Small intestine (tissue), 7 donors: ENCODE results near the gene NFKBIB. TPM values are rescaled to one million over a fixed set of nuclear protein-coding genes. Genes with fewer than 3 reads are reported as not detected.
"Not testable (repeated sequence)": the region's sequence is repeated elsewhere in the genome, so short reads cannot be mapped to it uniquely, and the experiment has no call there.

Experiments used
- DNase-seq, 2 donors: peaks; one replicate each; pipeline versions ENCODE4 v3.0.0 to v3.0.0-alpha.2; 2013
- FAIRE-seq: peaks from 2 replicates; lab custom pipeline; 2012; peaks lifted over from hg19 to GRCh38; lab: Jason Lieb, UNC
- H3K27ac ChIP-seq, 3 donors: one replicate each; pipeline ENCODE4 v1.5.1; 2013; ENCODE audit warnings: low read length in 2 of 3, mild to moderate bottlenecking in 2 of 3, control low read depth in 1 of 3, inconsistent platforms in 1 of 3, low read depth in 1 of 3, moderate library complexity in 1 of 3
- H3K27me3 ChIP-seq, 3 donors: one replicate each; pipeline ENCODE4 v1.6.1; 2013; ENCODE audit warnings: low read length in 3 of 3, inconsistent platforms in 1 of 3; ENCODE audit not compliant: control insufficient read depth in 3 of 3, insufficient read depth in 3 of 3
- H3K36me3 ChIP-seq, 3 donors: one replicate each; pipeline ENCODE4 v1.6.1; 2013; ENCODE audit warnings: low read length in 3 of 3, inconsistent platforms in 1 of 3, low read depth in 1 of 3, mild to moderate bottlenecking in 1 of 3, moderate library complexity in 1 of 3; ENCODE audit not compliant: control insufficient read depth in 3 of 3, insufficient read depth in 2 of 3
- H3K4me1 ChIP-seq, 3 donors: one replicate each; pipeline ENCODE4 v1.6.1; 2013; ENCODE audit warnings: low read length in 2 of 3, inconsistent platforms in 1 of 3, low read depth in 1 of 3, mild to moderate bottlenecking in 1 of 3, moderate library complexity in 1 of 3; ENCODE audit not compliant: control insufficient read depth in 3 of 3, insufficient read depth in 2 of 3
- H3K4me3 ChIP-seq, 3 donors: one replicate each; pipeline ENCODE4 v1.5.1; 2013; ENCODE audit warnings: low read length in 3 of 3, control low read depth in 1 of 3, inconsistent platforms in 1 of 3, low read depth in 1 of 3, mild to moderate bottlenecking in 1 of 3, moderate library complexity in 1 of 3
- H3K9me3 ChIP-seq, 2 donors: one replicate each; pipeline ENCODE4 v1.6.1; 2013; ENCODE audit warnings: low read depth in 1 of 2, low read length in 1 of 2; ENCODE audit not compliant: control insufficient read depth in 2 of 2, insufficient read depth in 1 of 2
- WGBS, 3 donors: extraction: QIAGEN DNeasy Blood & Tissue Kit; methylation state at CpG; one replicate each; pipeline ENCODE4 v1.1.7; 2013; 5-methylcytosine and 5-hydroxymethylcytosine counted together
- polyA plus RNA-seq, 4 donors: library from polyadenylated mRNA; stranded (reverse) in 3 of 4; unstranded in 1 of 4; fragments of 200-250 nt in 3 of 4; fragments of 120-200 nt in 1 of 4; gene quantifications; one replicate each; pipeline versions ENCODE4 v1.2.1 to v1.2.3, GENCODE V29; 2013
- donor health status: healthy with polysubstance abuse.
- donor health status: control.
- donor health status: control.
- donor health status: Bipolar disorder and iron deficiency.
- donor health status: healthy.

Gene NFKBIB
- polyA plus RNA-seq, 4 donors: 16.9 to 45.4 (median 43.8) TPM

GRCh38 chr19:38854961-38855360, 44.8 kb upstream of the NFKBIB start:
- WGBS, 3 donors: 41 to 62% (median 53%) methylated on average over 2 to 3 of the region's 3 CpGs
- H3K4me3 ChIP-seq, FAIRE-seq, H3K27me3 ChIP-seq, H3K36me3 ChIP-seq, H3K9me3 ChIP-seq, DNase-seq, H3K27ac ChIP-seq: not testable (repeated sequence)
- H3K4me1 ChIP-seq: peaks cover 0 to 26% (median 3%) of the 10 kb centered on the region in 3 donors

GRCh38 chr19:38855751-38856150, 44.0 kb upstream of the NFKBIB start:
- not testable (repeated sequence) for DNase-seq

GRCh38 chr19:38856813-38857212, 43.0 kb upstream of the NFKBIB start:
- FAIRE-seq (no peak), DNase-seq (no peak)
- peak overlapping the region in 1 of 3 donors; percentile 58 for H3K27ac ChIP-seq
- peaks cover 0 to 26% (median 3%) of the 10 kb centered on the region in 3 donors for H3K4me1 ChIP-seq
- no peaks in the 10 kb centered on the region for H3K27me3 ChIP-seq
- no peaks in the 10 kb centered on the region for H3K36me3 ChIP-seq
- 80 to 91% (median 84%) methylated on average over 3 of the region's 3 CpGs for WGBS, 3 donors
- peaks cover 0 to 3% of the 10 kb centered on the region in 2 donors for H3K9me3 ChIP-seq
- H3K4me3 ChIP-seq: no peak overlapping the region

More at GRCh38 chr19:38855751-38856150, 44.0 kb upstream of the NFKBIB start:
- H3K4me3 ChIP-seq, FAIRE-seq, H3K27me3 ChIP-seq, H3K9me3 ChIP-seq, H3K36me3 ChIP-seq, H3K27ac ChIP-seq: not testable (repeated sequence)
- WGBS, 3 donors: 86 to 98% (median 95%) methylated on average over 14 to 27 of the region's 37 CpGs
- peaks cover 0 to 28% (median 3%) of the 10 kb centered on the region in 3 donors for H3K4me1 ChIP-seq

- H3K27ac ChIP-seq: peak overlapping the region in 2 of 3 donors; percentile 58 to 64
- 18 to 50% (median 28%) methylated on average over 21 of the region's 21 CpGs for WGBS, 3 donors
- FAIRE-seq: not testable (repeated sequence)
Measured at GRCh38 chr19:38859631-38860204, 40.1 kb upstream of the NFKBIB start.

GRCh38 chr19:38861368-38861767, 38.4 kb upstream of the NFKBIB start:
- Histone ChIP-seq H3K4me3 (no peak overlapping the region), H3K36me3 (no peaks in the 10 kb centered on the region), H3K9me3 (peaks cover 0 to 3% of the 10 kb centered on the region in 2 donors), H3K4me1 (peaks cover 0 to 33% (median 5%) of the 10 kb centered on the region in 3 donors), H3K27ac (no peak overlapping the region), H3K27me3 (no peaks in the 10 kb centered on the region)
- DNase-seq (no peak), FAIRE-seq (peak; percentile 71)
- 95 to 97% (median 95%) methylated on average over 3 of the region's 3 CpGs for WGBS, 3 donors

More at GRCh38 chr19:38859631-38860204, 40.1 kb upstream of the NFKBIB start:
- not testable (repeated sequence) for H3K9me3 ChIP-seq, H3K36me3 ChIP-seq, H3K27me3 ChIP-seq, H3K4me3 ChIP-seq
- peak; percentile 78 to 92 for DNase-seq
- peaks cover 0 to 28% (median 5%) of the 10 kb centered on the region in 3 donors for H3K4me1 ChIP-seq

GRCh38 chr19:38862321-38863059, 37.3 kb upstream of the NFKBIB start:
- 19 to 39% (median 39%) methylated on average over 10 of the region's 10 CpGs for WGBS, 3 donors
- Histone ChIP-seq H3K9me3 (no peaks in the 10 kb centered on the region), H3K4me3 (no peak overlapping the region), H3K36me3 (peaks cover 0 to 4% (median 0%) of the 10 kb centered on the region in 3 donors), H3K27ac (peak overlapping the region; percentile 9 to 41 (median 14)), H3K27me3 (no peaks in the 10 kb centered on the region), H3K4me1 (peaks cover 0 to 24% (median 5%) of the 10 kb centered on the region in 3 donors)
- FAIRE-seq: no peak
- DNase-seq: peak; percentile 65 to 86

GRCh38 chr19:38867171-38867780, 32.5 kb upstream of the NFKBIB start:
- FAIRE-seq: no peak

GRCh38 chr19:38868551-38868950, 31.2 kb upstream of the NFKBIB start:
- Histone ChIP-seq H3K9me3 (no peaks in the 10 kb centered on the region), H3K4me1 (peaks cover 0 to 20% (median 0%) of the 10 kb centered on the region in 3 donors), H3K27ac (no peak overlapping the region), H3K27me3 (no peaks in the 10 kb centered on the region), H3K4me3 (no peak overlapping the region), H3K36me3 (peaks cover 0 to 44% (median 0%) of the 10 kb centered on the region in 3 donors)
- WGBS, 3 donors: 82 to 92% (median 91%) methylated on average over 6 of the region's 6 CpGs
- DNase-seq (no peak), FAIRE-seq (no peak)

More at GRCh38 chr19:38867171-38867780, 32.5 kb upstream of the NFKBIB start:
- H3K36me3 ChIP-seq: peaks cover 0 to 39% (median 0%) of the 10 kb centered on the region in 3 donors
- no peaks in the 10 kb centered on the region for H3K9me3 ChIP-seq
- DNase-seq: no peak
- H3K4me3 ChIP-seq: no peak overlapping the region
- peaks cover 0 to 26% (median 3%) of the 10 kb centered on the region in 3 donors for H3K4me1 ChIP-seq
- H3K27ac ChIP-seq: no peak overlapping the region
- WGBS, 3 donors: 87 to 91% (median 89%) methylated on average over 10 of the region's 10 CpGs
- H3K27me3 ChIP-seq: no peaks in the 10 kb centered on the region
